Suprapubic skin (tissue), 3 donors: ENCODE results near the gene SOS1.

ENCODE experiments used
- CTCF ChIP-seq, 2 donors: fragments of 200-600 bp in 1 of 2; fragments of 450-650 bp in 1 of 2; sonication (generic) in 1 of 2; IDR thresholded peaks; one replicate each; pipeline ENCODE4 v1.5.1; 2016 to 2019; ENCODE audit warnings: antibody characterized with exemption in 2 of 2, mild to moderate bottlenecking in 1 of 2, moderate library complexity in 1 of 2
- POLR2AphosphoS5 ChIP-seq, 3 donors: sonication (generic); formaldehyde crosslinking; IDR thresholded peaks; one replicate each; pipeline ENCODE4 v1.6.1; 2017; ENCODE audit warnings: antibody characterized with exemption in 3 of 3

DNA sequence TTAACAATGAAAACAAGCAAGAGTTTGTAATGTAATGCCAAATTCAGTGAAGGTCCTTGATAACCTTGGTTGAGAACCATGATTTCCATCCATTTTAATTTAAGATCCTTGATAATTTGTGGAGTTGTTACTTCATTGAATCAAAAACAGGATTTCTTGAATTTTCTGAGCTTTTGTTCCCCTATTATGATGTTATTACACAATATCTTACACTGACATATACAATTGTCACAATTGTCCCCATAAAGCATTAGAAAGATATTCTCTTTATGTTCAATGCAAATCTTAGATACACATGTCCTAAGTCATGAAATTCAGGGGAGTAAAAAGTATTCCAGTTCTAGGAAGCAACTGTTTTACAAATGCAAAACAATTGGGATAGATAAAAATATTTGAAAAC lies 147.6 kb downstream of the SOS1 start:
- TF ChIP-seq CTCF (IDR thresholded peaks at IDR 0.05): no peak
- no peak for TF ChIP-seq POLR2AphosphoS5 (IDR thresholded peaks at IDR 0.05)
